ENCODE results near the gene RBM19.

The RBM19 gene

GRCh38 chr12:113802000-113802749, 163.9 kb downstream of the RBM19 start:
- H3K27ac ChIP-seq (ENCODE audit: insufficient read depth, low read length, poor library complexity, severe bottlenecking), result no peak overlapping the region
- DNase-seq, result no peak
- no peak overlapping the region for H3K4me3 ChIP-seq (ENCODE audit: insufficient read depth, low read depth, low read length, poor library complexity, severe bottlenecking)
- no peaks in the 10 kb centered on the region for H3K36me3 ChIP-seq (ENCODE audit: control insufficient read depth, insufficient read depth, low read length)
- H3K4me1 ChIP-seq (ENCODE audit: control insufficient read depth, insufficient read depth, low read length, poor library complexity, severe bottlenecking), result no peaks in the 10 kb centered on the region
- H3K27me3 ChIP-seq (replicated peaks; ENCODE audit: control insufficient read depth, insufficient read depth, low read length, poor library complexity, severe bottlenecking), result no peaks in the 10 kb centered on the region
- H3K9me3 ChIP-seq (ENCODE audit: control insufficient read depth, low read length), result no peaks in the 10 kb centered on the region

GRCh38 chr12:113800201-113800600, 165.9 kb downstream of the RBM19 start:
- DNase-seq, result no peak
- no peak overlapping the region for H3K4me3 ChIP-seq (ENCODE audit: insufficient read depth, low read depth, low read length, poor library complexity, severe bottlenecking)
- no peak overlapping the region for H3K27ac ChIP-seq (ENCODE audit: insufficient read depth, low read length, poor library complexity, severe bottlenecking)
- H3K36me3 ChIP-seq (ENCODE audit: control insufficient read depth, insufficient read depth, low read length), result no peaks in the 10 kb centered on the region
- H3K4me1 ChIP-seq (ENCODE audit: control insufficient read depth, insufficient read depth, low read length, poor library complexity, severe bottlenecking), result no peaks in the 10 kb centered on the region
- no peaks in the 10 kb centered on the region for H3K9me3 ChIP-seq (ENCODE audit: control insufficient read depth, low read length)
- H3K27me3 ChIP-seq (replicated peaks; ENCODE audit: control insufficient read depth, insufficient read depth, low read length, poor library complexity, severe bottlenecking), result no peaks in the 10 kb centered on the region

GRCh38 chr12:113798552-113798951, 167.6 kb downstream of the RBM19 start:
- no peak for DNase-seq
- H3K4me3 ChIP-seq (ENCODE audit: insufficient read depth, low read depth, low read length, poor library complexity, severe bottlenecking), result no peak overlapping the region
- no peaks in the 10 kb centered on the region for H3K4me1 ChIP-seq (ENCODE audit: control insufficient read depth, insufficient read depth, low read length, poor library complexity, severe bottlenecking)
- H3K27me3 ChIP-seq (replicated peaks; ENCODE audit: control insufficient read depth, insufficient read depth, low read length, poor library complexity, severe bottlenecking), result no peaks in the 10 kb centered on the region
- no peak overlapping the region for H3K27ac ChIP-seq (ENCODE audit: insufficient read depth, low read length, poor library complexity, severe bottlenecking)
- H3K36me3 ChIP-seq (ENCODE audit: control insufficient read depth, insufficient read depth, low read length), result no peaks in the 10 kb centered on the region
- H3K9me3 ChIP-seq (ENCODE audit: control insufficient read depth, low read length), result no peaks in the 10 kb centered on the region

GRCh38 chr12:113797535-113797868, 168.6 kb downstream of the RBM19 start:
- DNase-seq, result no peak
- Histone ChIP-seq H3K9me3 (ENCODE audit: control insufficient read depth, low read length) (no peaks in the 10 kb centered on the region), H3K4me1 (ENCODE audit: control insufficient read depth, insufficient read depth, low read length, poor library complexity, severe bottlenecking) (no peaks in the 10 kb centered on the region), H3K27ac (ENCODE audit: insufficient read depth, low read length, poor library complexity, severe bottlenecking) (no peak overlapping the region), H3K27me3 (replicated peaks; ENCODE audit: control insufficient read depth, insufficient read depth, low read length, poor library complexity, severe bottlenecking) (no peaks in the 10 kb centered on the region), H3K4me3 (ENCODE audit: insufficient read depth, low read depth, low read length, poor library complexity, severe bottlenecking) (no peak overlapping the region), H3K36me3 (ENCODE audit: control insufficient read depth, insufficient read depth, low read length) (no peaks in the 10 kb centered on the region)

GRCh38 chr12:113796852-113797534, 169.1 kb downstream of the RBM19 start:
- no peaks in the 10 kb centered on the region for H3K4me1 ChIP-seq (ENCODE audit: control insufficient read depth, insufficient read depth, low read length, poor library complexity, severe bottlenecking)
- no peaks in the 10 kb centered on the region for H3K9me3 ChIP-seq (ENCODE audit: control insufficient read depth, low read length)
- no peaks in the 10 kb centered on the region for H3K27me3 ChIP-seq (replicated peaks; ENCODE audit: control insufficient read depth, insufficient read depth, low read length, poor library complexity, severe bottlenecking)
- H3K36me3 ChIP-seq (ENCODE audit: control insufficient read depth, insufficient read depth, low read length), result no peaks in the 10 kb centered on the region
- H3K27ac ChIP-seq (ENCODE audit: insufficient read depth, low read length, poor library complexity, severe bottlenecking), result no peak overlapping the region
- no peak for DNase-seq
- H3K4me3 ChIP-seq (ENCODE audit: insufficient read depth, low read depth, low read length, poor library complexity, severe bottlenecking), result no peak overlapping the region

GRCh38 chr12:113796066-113796827, 169.9 kb downstream of the RBM19 start:
- DNase-seq, result no peak
- H3K27ac ChIP-seq (ENCODE audit: insufficient read depth, low read length, poor library complexity, severe bottlenecking), result no peak overlapping the region
- H3K27me3 ChIP-seq (replicated peaks; ENCODE audit: control insufficient read depth, insufficient read depth, low read length, poor library complexity, severe bottlenecking), result no peaks in the 10 kb centered on the region
- H3K36me3 ChIP-seq (ENCODE audit: control insufficient read depth, insufficient read depth, low read length), result no peaks in the 10 kb centered on the region
- H3K4me1 ChIP-seq (ENCODE audit: control insufficient read depth, insufficient read depth, low read length, poor library complexity, severe bottlenecking), result no peaks in the 10 kb centered on the region
- H3K9me3 ChIP-seq (ENCODE audit: control insufficient read depth, low read length), result no peaks in the 10 kb centered on the region
- H3K4me3 ChIP-seq (ENCODE audit: insufficient read depth, low read depth, low read length, poor library complexity, severe bottlenecking), result no peak overlapping the region

GRCh38 chr12:113795445-113795844, 170.7 kb downstream of the RBM19 start:
- DNase-seq, result no peak
- H3K4me3 ChIP-seq (ENCODE audit: insufficient read depth, low read depth, low read length, poor library complexity, severe bottlenecking), result no peak overlapping the region
- H3K27me3 ChIP-seq (replicated peaks; ENCODE audit: control insufficient read depth, insufficient read depth, low read length, poor library complexity, severe bottlenecking), result no peaks in the 10 kb centered on the region

GRCh38 chr12:113794774-113795173, 171.4 kb downstream of the RBM19 start:
- Histone ChIP-seq H3K9me3 (ENCODE audit: control insufficient read depth, low read length) (no peaks in the 10 kb centered on the region), H3K27ac (ENCODE audit: insufficient read depth, low read length, poor library complexity, severe bottlenecking) (no peak overlapping the region), H3K4me1 (ENCODE audit: control insufficient read depth, insufficient read depth, low read length, poor library complexity, severe bottlenecking) (no peaks in the 10 kb centered on the region), H3K27me3 (replicated peaks; ENCODE audit: control insufficient read depth, insufficient read depth, low read length, poor library complexity, severe bottlenecking) (no peaks in the 10 kb centered on the region), H3K36me3 (ENCODE audit: control insufficient read depth, insufficient read depth, low read length) (no peaks in the 10 kb centered on the region), H3K4me3 (ENCODE audit: insufficient read depth, low read depth, low read length, poor library complexity, severe bottlenecking) (no peak overlapping the region)
- DNase-seq, result no peak

More at GRCh38 chr12:113795445-113795844, 170.7 kb downstream of the RBM19 start:
- no peaks in the 10 kb centered on the region for H3K36me3 ChIP-seq (ENCODE audit: control insufficient read depth, insufficient read depth, low read length)
- no peaks in the 10 kb centered on the region for H3K4me1 ChIP-seq (ENCODE audit: control insufficient read depth, insufficient read depth, low read length, poor library complexity, severe bottlenecking)
- H3K9me3 ChIP-seq (ENCODE audit: control insufficient read depth, low read length), result no peaks in the 10 kb centered on the region
- H3K27ac ChIP-seq (ENCODE audit: insufficient read depth, low read length, poor library complexity, severe bottlenecking), result no peak overlapping the region

- Histone ChIP-seq H3K27ac (ENCODE audit: insufficient read depth, low read length, poor library complexity, severe bottlenecking) (no peak overlapping the region), H3K4me3 (ENCODE audit: insufficient read depth, low read depth, low read length, poor library complexity, severe bottlenecking) (no peak overlapping the region), H3K36me3 (ENCODE audit: control insufficient read depth, insufficient read depth, low read length) (no peaks in the 10 kb centered on the region), H3K27me3 (replicated peaks; ENCODE audit: control insufficient read depth, insufficient read depth, low read length, poor library complexity, severe bottlenecking) (no peaks in the 10 kb centered on the region), H3K9me3 (ENCODE audit: control insufficient read depth, low read length) (no peaks in the 10 kb centered on the region), H3K4me1 (ENCODE audit: control insufficient read depth, insufficient read depth, low read length, poor library complexity, severe bottlenecking) (no peaks in the 10 kb centered on the region)
- DNase-seq, result no peak
Measured at GRCh38 chr12:113793250-113793649, 172.9 kb downstream of the RBM19 start.

- H3K27ac ChIP-seq (ENCODE audit: insufficient read depth, low read length, poor library complexity, severe bottlenecking), result no peak overlapping the region
- H3K4me1 ChIP-seq (ENCODE audit: control insufficient read depth, insufficient read depth, low read length, poor library complexity, severe bottlenecking), result no peaks in the 10 kb centered on the region
- no peaks in the 10 kb centered on the region for H3K36me3 ChIP-seq (ENCODE audit: control insufficient read depth, insufficient read depth, low read length)
- H3K4me3 ChIP-seq (ENCODE audit: insufficient read depth, low read depth, low read length, poor library complexity, severe bottlenecking), result no peak overlapping the region
- H3K9me3 ChIP-seq (ENCODE audit: control insufficient read depth, low read length), result no peaks in the 10 kb centered on the region
- no peaks in the 10 kb centered on the region for H3K27me3 ChIP-seq (replicated peaks; ENCODE audit: control insufficient read depth, insufficient read depth, low read length, poor library complexity, severe bottlenecking)
- no peak for DNase-seq
Measured at GRCh38 chr12:113792450-113792849, 173.7 kb downstream of the RBM19 start.
